GM18907 (cell line): ENCODE results near the gene SPATA13.

Experiments used
- ATAC-seq: cut with Tn5 transposase; IDR thresholded peaks from one replicate; pipeline ENCODE4 v1.9.1; 2021; ENCODE audit warnings: mild to moderate bottlenecking, moderate library complexity; ENCODE audit not compliant: unreplicated experiment

The SPATA13 gene

GRCh38 chr13:24275041-24275440 lies 114.5 kb downstream of the SPATA13 start:
- ATAC-seq = no peak

- no peak for ATAC-seq
Observed at GRCh38 chr13:24276306-24276705, 115.8 kb downstream of the SPATA13 start.

DNA sequence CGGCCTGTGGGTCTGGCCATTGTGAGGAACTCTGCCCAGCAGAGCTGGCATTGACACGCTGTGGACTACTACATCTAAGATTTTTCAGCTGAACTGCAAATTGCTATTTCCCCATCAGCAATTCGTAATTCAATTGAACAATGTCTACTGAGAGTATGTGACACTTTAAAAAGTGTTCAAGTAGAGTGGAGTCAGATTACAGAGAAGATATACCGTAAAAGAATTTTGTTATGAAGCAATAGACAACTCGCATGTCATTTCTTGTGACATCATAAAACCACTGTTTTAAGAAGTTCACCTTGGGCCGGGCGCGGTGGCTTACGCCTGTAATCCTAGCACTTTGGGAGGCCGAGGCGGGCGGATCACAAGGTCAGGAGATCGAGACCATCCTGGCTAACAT lies 116.3 kb downstream of the SPATA13 start:
- ATAC-seq = no peak

GRCh38 chr13:24277761-24278160 lies 117.2 kb downstream of the SPATA13 start:
- no peak for ATAC-seq

DNA sequence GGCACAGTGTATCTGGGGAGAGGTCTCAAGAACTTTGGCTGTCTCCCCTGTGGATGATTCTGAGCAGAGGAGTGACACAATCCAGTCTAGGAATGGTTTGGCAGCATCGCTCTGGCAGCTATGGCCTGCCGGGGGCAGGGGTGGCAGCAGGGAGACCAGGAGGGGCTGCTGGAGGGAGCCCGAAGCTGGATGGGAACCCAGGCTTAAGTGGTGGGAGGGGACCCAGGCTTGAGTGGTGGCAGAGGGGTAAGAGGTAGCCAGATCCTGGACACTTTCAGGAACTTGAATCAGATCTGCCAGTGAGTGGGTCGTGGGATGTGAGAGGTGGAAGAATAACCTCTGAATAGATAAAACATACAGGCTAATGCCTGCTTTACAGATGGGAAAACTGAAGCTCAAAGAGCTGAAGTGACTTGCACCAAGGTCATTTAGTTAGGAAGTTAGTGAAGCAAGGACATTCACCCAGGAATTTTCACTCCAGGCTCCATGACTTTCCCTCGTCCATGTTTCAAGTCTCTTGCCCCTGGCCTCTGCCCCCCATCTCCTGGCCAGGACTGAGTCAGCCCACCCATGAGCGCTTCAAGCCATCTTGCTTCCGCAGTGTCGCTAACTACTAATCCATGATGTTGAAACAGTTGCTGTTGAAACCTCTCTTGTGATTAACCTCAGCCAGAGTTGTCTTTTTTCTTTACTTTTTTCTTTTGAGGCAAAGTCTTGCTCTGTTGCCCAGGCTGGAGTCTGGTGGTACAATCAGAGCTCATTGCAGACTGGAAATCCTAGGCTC lies 119.0 kb downstream of the SPATA13 start:
- ATAC-seq = no peak

DNA sequence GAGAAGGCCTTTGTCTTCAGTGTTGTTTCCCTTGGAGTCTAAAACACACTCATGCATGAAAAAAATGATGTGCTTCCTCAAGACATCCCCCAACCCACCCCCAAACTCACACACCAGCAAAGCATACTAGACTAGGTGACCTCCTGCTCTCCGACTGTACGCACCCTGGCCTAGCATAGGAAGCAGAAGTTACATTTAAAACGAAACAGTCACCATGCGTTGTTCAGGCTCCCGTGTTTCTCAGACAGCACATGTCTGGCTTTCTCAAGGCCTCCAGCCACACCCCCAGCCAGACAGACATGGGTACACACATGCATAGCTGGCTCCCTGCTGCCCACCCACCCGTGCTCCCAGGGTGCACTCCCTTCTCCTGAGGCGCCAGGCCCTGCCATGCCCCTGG lies 120.2 kb downstream of the SPATA13 start:
- ATAC-seq = peak; percentile 65

DNA sequence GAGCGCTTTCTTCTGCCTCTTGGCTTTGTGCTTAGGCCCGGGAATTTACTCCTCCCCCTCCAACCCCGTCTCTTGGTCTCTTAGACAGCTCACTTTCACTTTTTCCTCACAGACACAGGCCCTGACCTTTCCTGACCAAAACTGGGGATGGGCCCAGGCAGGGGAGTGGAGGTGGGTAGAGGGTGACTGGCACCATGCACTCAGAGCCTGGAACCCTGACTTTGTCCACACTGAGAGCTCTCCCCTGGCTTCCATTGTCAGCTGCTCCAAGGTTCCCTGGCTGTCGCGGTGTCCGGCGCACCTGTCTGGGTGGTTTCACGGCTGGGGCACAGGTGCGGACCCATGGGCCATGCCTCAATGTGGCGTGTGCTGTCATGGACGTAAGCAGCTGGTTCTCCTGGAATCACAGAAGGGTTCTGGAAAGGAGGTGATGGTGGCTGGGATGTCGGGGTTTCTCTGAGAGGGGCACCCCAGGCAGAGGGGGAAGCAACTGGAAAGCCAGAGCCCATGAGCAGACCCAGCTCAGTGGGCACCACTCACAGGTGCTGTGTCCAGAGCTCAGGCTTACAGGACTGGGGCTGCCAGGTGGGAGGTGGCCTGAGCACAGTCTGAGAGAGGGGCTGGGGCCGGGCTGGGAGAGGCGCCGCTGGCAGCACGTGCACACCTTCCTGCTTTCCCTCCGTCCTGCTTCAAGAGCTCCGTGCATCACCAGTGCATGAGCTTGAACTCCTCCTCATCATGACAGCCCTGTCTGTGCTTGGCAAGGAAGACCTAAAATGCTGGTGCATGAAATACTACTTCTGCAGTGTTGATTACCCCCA lies 120.9 kb downstream of the SPATA13 start:
- peak; percentile 13 for ATAC-seq

- ATAC-seq = no peak
Observed at GRCh38 chr13:24282256-24282655, 121.7 kb downstream of the SPATA13 start.

DNA sequence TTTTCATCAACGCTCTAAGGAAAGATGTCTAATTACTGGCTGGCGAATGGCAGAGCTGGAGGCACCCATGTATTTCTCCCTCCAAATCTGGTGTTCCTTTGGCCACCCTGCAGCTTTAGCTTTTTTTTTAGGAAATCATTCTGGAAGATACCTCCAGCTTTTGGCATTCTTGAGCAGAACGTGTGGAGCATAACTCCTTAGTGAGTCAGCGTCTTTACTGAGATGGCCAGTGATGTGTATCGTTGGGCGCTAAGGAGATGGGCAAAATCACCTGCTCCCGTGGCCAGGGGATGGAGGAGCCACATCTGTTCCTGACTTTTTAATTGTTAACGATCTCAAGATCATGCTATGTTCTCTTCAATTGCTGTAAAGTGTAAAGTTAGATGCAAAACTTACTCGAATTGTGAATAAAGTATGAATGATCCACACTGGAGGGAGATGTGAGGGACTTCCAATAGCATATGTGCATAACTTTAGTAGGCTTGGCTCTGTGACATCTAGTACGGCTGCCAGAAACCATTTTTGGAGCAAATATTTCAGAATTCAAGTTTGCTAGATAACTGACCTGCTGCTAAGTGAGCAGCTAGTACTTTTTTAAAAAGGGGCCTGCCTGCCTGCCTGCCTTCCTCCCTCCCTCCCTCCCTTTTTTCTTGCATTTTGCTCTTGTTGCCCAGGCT lies 124.5 kb downstream of the SPATA13 start:
- ATAC-seq = no peak

DNA sequence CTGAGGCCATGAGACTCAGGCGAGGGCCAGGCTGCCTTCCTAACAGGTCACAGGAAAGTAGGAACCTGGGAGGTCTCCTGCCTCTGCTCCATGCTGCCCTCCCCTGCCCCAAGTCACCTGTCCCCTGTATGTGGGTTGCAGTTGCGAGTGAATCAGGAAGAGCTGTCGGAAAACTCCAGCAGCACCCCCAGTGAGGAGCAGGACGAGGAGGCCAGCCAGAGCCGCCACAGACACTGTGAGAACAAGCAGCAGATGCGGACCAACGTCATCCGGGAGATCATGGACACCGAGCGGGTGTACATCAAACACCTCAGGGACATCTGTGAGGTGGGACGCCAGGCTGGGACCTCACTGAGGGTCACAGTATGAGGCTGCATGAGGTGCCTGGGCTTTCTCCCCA lies 126.1 kb downstream of the SPATA13 start:
- no peak for ATAC-seq

DNA sequence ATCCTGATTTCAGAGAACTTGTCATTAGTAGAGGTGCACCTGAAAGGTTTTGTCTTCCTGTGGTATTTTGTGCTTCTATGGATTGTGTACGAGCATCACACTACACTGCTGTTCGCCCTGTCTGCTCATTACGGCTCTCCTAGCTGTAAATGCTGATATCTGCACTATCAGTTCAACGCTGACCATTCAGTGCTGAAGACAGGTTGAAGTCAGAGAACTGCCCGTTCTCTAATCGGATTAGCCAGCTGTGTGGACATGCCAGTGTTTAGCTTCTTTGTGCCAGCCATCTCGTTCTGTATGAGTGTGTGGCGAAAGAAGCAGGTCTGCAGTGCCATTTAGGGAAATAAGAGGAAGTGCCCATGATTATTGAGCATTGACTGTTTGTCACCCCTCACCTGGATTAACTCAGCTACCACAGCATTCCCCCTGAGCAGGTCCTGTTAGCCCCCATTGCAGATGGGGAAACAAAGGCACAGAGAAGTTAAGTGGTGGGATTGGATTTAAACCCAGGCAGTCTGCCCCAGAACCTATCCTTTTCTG lies 127.3 kb downstream of the SPATA13 start:
- ATAC-seq = no peak

- ATAC-seq = no peak
Observed at GRCh38 chr13:24288870-24289269, 128.3 kb downstream of the SPATA13 start.

DNA sequence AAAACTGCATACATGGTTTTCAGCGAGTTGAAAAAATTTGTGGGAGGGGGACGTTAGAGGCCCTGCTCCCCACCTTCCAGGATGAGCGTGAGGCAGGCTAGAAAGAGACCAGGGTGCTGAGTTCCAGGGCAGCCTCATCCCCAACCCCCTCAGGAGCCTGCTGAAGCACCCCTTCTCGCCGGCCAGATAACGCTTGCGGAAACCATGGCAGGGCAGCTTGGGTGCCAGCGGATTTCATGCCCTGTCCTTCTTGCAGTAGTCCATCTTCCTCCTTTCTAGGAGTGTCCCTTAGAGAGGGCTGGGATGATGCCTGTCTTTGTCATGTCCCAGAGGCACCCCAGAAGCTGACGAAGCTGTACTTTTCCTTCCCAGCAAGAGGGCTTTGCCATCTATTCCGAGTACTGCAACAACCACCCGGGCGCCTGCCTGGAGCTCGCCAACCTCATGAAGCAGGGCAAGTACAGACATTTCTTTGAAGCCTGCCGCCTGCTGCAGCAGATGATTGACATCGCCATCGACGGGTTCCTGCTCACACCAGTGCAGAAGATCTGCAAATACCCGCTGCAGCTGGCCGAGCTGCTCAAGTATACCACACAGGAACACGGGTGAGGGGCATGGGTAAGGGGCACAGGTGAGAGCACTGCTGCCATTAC lies 129.9 kb downstream of the SPATA13 start:
- no peak for ATAC-seq

GRCh38 chr13:24292481-24292880 lies 132.0 kb downstream of the SPATA13 start:
- ATAC-seq = no peak

GRCh38 chr13:24293746-24294145 lies 133.2 kb downstream of the SPATA13 start:
- no peak for ATAC-seq

GRCh38 chr13:24299488-24300114 lies 139.1 kb downstream of the SPATA13 start:
- no peak for ATAC-seq

DNA sequence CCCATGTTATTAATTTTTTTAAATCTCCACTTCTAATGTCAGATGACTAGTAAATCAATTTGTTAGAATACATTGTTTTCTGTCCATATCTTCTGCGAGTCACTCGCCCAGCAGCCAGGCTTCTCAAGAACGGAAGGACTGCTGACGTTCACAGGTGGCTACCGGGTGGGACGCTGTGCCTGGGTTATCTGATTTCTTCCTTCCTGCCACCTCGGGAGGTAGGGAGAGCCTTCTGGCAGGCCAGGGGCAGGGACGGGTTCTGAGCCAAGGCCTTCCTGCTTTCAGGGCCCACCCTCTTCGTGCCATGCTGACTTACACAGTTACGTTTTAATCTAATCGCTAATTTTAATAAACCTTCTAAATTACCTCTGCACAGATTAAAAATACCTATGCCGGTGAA lies 140.9 kb downstream of the SPATA13 start:
- ATAC-seq = no peak

GRCh38 chr13:24301911-24302310 lies 141.4 kb downstream of the SPATA13 start:
- ATAC-seq = no peak

- no peak for ATAC-seq
Observed at GRCh38 chr13:24304620-24305019, 144.1 kb downstream of the SPATA13 start.

GRCh38 chr13:24306632-24307031 lies 146.1 kb downstream of the SPATA13 start:
- ATAC-seq = no peak
